ENCODE results near the gene CPXM2. TPM values are rescaled to one million over a fixed set of nuclear protein-coding genes. Genes with fewer than 3 reads are reported as not detected.

Gene CPXM2
- polyA plus RNA-seq, 2 of the 4 experiments (the other 2 are of a cell fraction), result not detected

DNA sequence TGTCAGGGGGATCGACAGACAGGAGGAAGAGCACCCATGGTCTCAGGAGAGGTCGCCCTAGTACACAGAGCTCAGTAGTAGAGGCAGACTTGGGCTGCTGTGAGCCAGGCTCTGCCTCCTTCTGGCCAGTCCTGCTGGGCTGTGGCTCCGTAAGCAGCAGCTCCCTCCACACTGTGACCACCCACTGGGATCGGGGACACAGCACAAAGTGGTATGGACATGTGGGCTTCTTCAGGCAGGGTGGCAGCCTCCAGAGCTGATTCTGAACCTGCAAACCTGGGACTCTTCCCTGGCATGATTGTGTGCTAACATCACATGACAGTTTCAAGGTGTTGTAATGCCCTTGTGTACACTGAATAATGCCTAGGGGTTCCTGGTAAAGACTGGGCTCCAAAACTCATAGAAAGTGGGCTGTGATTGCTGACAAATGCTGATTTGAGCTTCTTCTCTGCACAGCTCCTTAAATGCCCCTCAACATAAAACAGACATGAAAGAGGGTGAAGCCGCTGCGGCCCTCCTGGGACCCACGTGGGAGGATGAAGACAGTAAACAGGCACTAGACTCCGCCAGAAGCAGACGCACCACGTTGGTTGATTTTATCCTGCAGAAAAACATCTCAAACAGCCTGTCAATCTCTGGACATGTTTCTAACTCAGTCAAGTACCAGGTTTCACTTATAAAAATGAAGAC is 148.7 kb downstream of the CPXM2 start:
- POLR2A ChIA-PET, result no interaction called here
- DNase-seq (ENCODE audit: low read depth in 1 of 2, low spot score in 1 of 2), result no peak
- CTCF ChIA-PET, result interaction anchor here (0.8 kb wide), 1 partner anchor 12 kb away, joined by 3 read pairs; no protein-coding TSS in a partner anchor
- Histone ChIP-seq H3K27ac (no peak overlapping the region), H3K4me2 (no peak overlapping the region), H3K4me1 (peaks cover 7% of the 10 kb centered on the region; the same call in 1 of the 3 replicates), H3K9me3 (no peaks in the 10 kb centered on the region), H3K4me3 (no peak overlapping the region)
- ATAC-seq, result no peak
- TF ChIP-seq FOSB (CRISPR knock-in tag; IDR thresholded peaks at IDR 0.05) (no peak), ZFP36 (IDR thresholded peaks at IDR 0.05; ENCODE audit: borderline replicate concordance, partially characterized antibody) (no peak), NR3C1 (IDR thresholded peaks at IDR 0.05) (no peak), FOXS1 (CRISPR knock-in tag; IDR thresholded peaks at IDR 0.05) (no peak), RARB (CRISPR knock-in tag; IDR thresholded peaks at IDR 0.05) (no peak), EHF (CRISPR knock-in tag; IDR thresholded peaks at IDR 0.05) (no peak), BHLHE40 (IDR thresholded peaks at IDR 0.05; ENCODE audit: low read depth, low read length) (no peak), NFE2L2 (conservative IDR thresholded peaks at IDR 0.05; ENCODE audit: low read length) (no peak), POLR2AphosphoS2 (conservative IDR thresholded peaks at IDR 0.05; ENCODE audit: low read length) (no peak), HEYL (CRISPR knock-in tag; IDR thresholded peaks at IDR 0.05) (no peak), ESRRA (IDR thresholded peaks at IDR 0.05; ENCODE audit: borderline replicate concordance, low read length) (no peak), RFX5 (IDR thresholded peaks at IDR 0.05) (no peak), HDAC2 (IDR thresholded peaks at IDR 0.05) (no peak), TFCP2L1 (CRISPR knock-in tag; IDR thresholded peaks at IDR 0.05) (no peak), KDM1A (IDR thresholded peaks at IDR 0.05; ENCODE audit: low read depth) (no peak), HMGXB4 (CRISPR knock-in tag; IDR thresholded peaks at IDR 0.05; ENCODE audit: borderline replicate concordance) (no peak), ZC3H11A (IDR thresholded peaks at IDR 0.05) (no peak), HOXA7 (CRISPR knock-in tag; IDR thresholded peaks at IDR 0.05) (no peak)
- TF ChIP-seq, protein P1, sequence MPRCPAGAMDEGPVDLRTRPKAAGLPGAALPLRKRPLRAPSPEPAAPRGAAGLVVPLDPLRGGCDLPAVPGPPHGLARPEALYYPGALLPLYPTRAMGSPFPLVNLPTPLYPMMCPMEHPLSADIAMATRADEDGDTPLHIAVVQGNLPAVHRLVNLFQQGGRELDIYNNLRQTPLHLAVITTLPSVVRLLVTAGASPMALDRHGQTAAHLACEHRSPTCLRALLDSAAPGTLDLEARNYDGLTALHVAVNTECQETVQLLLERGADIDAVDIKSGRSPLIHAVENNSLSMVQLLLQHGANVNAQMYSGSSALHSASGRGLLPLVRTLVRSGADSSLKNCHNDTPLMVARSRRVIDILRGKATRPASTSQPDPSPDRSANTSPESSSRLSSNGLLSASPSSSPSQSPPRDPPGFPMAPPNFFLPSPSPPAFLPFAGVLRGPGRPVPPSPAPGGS (IDR thresholded peaks at IDR 0.05), result no peak
- TF ChIP-seq, protein P2, sequence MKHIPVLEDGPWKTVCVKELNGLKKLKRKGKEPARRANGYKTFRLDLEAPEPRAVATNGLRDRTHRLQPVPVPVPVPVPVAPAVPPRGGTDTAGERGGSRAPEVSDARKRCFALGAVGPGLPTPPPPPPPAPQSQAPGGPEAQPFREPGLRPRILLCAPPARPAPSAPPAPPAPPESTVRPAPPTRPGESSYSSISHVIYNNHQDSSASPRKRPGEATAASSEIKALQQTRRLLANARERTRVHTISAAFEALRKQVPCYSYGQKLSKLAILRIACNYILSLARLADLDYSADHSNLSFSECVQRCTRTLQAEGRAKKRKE (CRISPR knock-in tag; IDR thresholded peaks at IDR 0.05; ENCODE audit: low read depth), result no peak
- WGBS (ENCODE audit: missing lambda C conversion rate), result 60% methylated on average over 8 of the region's 10 CpGs
- no peak for FAIRE-seq

- ChIA-PET CTCF (no interaction called here), POLR2A (no interaction called here)
- H3K9me3 ChIP-seq, result no peaks in the 10 kb centered on the region
- H3K27ac ChIP-seq, result no peak overlapping the region
- no peak overlapping the region for H3K4me3 ChIP-seq
- ATAC-seq, result no peak
- DNase-seq (ENCODE audit: low read depth in 1 of 2, low spot score in 1 of 2), result no peak
- TF ChIP-seq POLR2AphosphoS2 (conservative IDR thresholded peaks at IDR 0.05; ENCODE audit: low read length) (no peak), EP300 (IDR thresholded peaks at IDR 0.05) (no peak), EHMT2 (IDR thresholded peaks at IDR 0.05; ENCODE audit: low read depth) (no peak), FOXS1 (CRISPR knock-in tag; IDR thresholded peaks at IDR 0.05) (no peak), E2F6 (IDR thresholded peaks at IDR 0.05; ENCODE audit: borderline replicate concordance, low read depth) (no peak), JUN (IDR thresholded peaks at IDR 0.05) (no peak), CHD2 (IDR thresholded peaks at IDR 0.05; ENCODE audit: low read length, partially characterized antibody) (no peak), CBX8 (IDR thresholded peaks at IDR 0.05) (no peak), CBX2 (IDR thresholded peaks at IDR 0.05; ENCODE audit: borderline replicate concordance, low read depth) (no peak), HOXB5 (CRISPR knock-in tag; IDR thresholded peaks at IDR 0.05) (no peak), RNF2 (IDR thresholded peaks at IDR 0.05; ENCODE audit: borderline replicate concordance, low read depth) (no peak), ZFP36 (IDR thresholded peaks at IDR 0.05; ENCODE audit: borderline replicate concordance, partially characterized antibody) (no peak), MAFK (IDR thresholded peaks at IDR 0.05; ENCODE audit: partially characterized antibody) (no peak), SMC3 (IDR thresholded peaks at IDR 0.05) (no peak)
- H3K4me1 ChIP-seq, result peaks cover 7% of the 10 kb centered on the region; the same call in 1 of the 3 replicates
- 51% methylated on average over 3 of the region's 5 CpGs for WGBS (ENCODE audit: missing lambda C conversion rate)
- no peak for FAIRE-seq
- no peak overlapping the region for H3K4me2 ChIP-seq
Measured at GRCh38 chr10:123741711-123742110, 149.9 kb downstream of the CPXM2 start.
